Hepatocyte (in vitro differentiated cells): ENCODE measurements around the gene KDM4C. TPM values are rescaled to one million over a fixed set of nuclear protein-coding genes. Genes with fewer than 3 reads are reported as not detected.

ENCODE experiments used
- DNase-seq: peaks from one replicate; pipeline ENCODE4 v3.0.0-alpha.2; 2016; ENCODE audit warnings: low spot score
- H2AFZ ChIP-seq: fragments of 200-600 bp; sonication (generic); 2 replicates; pipeline ENCODE4 v1.6.0; 2016; ENCODE audit warnings: antibody characterized with exemption, mild to moderate bottlenecking
- H3K27ac ChIP-seq: fragments of 200-600 bp; sonication (generic); 2 replicates; pipeline ENCODE4 v1.5.1; 2016; ENCODE audit warnings: mild to moderate bottlenecking
- H3K27me3 ChIP-seq: fragments of 200-600 bp; sonication (generic); 2 replicates; pipeline ENCODE4 v1.6.1; 2016
- H3K36me3 ChIP-seq: fragments of 200-600 bp; sonication (generic); replicated peaks from 2 replicates; pipeline ENCODE4 v1.5.1; 2016; ENCODE audit warnings: low read depth; ENCODE audit not compliant: insufficient read depth
- H3K4me1 ChIP-seq: fragments of 200-600 bp; sonication (generic); 2 replicates; pipeline ENCODE4 v1.5.1; 2016; ENCODE audit warnings: mild to moderate bottlenecking, moderate library complexity; ENCODE audit not compliant: insufficient read depth
- H3K4me2 ChIP-seq: fragments of 200-600 bp; sonication (generic); 2 replicates; pipeline ENCODE4 v1.6.0; 2016
- H3K4me3 ChIP-seq: fragments of 200-600 bp; sonication (generic); 2 replicates; pipeline ENCODE4 v1.5.1; 2016; ENCODE audit warnings: mild to moderate bottlenecking
- H3K79me2 ChIP-seq: fragments of 200-600 bp; sonication (generic); 2 replicates; pipeline ENCODE4 v1.6.0; 2017; ENCODE audit warnings: mild to moderate bottlenecking
- H3K9me2 ChIP-seq: fragments of 200-600 bp; sonication (generic); replicated peaks from 2 replicates; pipeline ENCODE4 v1.6.0; 2017; ENCODE audit warnings: mild to moderate bottlenecking; ENCODE audit not compliant: insufficient read depth
- H3K9me3 ChIP-seq: fragments of 200-600 bp; sonication (generic); 2 replicates; pipeline ENCODE4 v1.5.1; 2016; ENCODE audit warnings: low read depth, mild to moderate bottlenecking
- H4K20me1 ChIP-seq: fragments of 200-600 bp; sonication (generic); 2 replicates; pipeline ENCODE4 v1.6.0; 2016; ENCODE audit warnings: mild to moderate bottlenecking; ENCODE audit not compliant: insufficient read depth, poor library complexity, severe bottlenecking
- EZH2 ChIP-seq: fragments of 200-600 bp; sonication (generic); IDR thresholded peaks from 2 replicates; pipeline ENCODE4 v1.6.1; 2016; ENCODE audit warnings: antibody characterized with exemption, mild to moderate bottlenecking, borderline replicate concordance
- EZH2phosphoT487 ChIP-seq: fragments of 200-600 bp; sonication (generic); IDR thresholded peaks from one replicate; pipeline ENCODE4 v1.6.1; 2018; ENCODE audit warnings: antibody characterized with exemption, mild to moderate bottlenecking, low read depth, moderate library complexity; ENCODE audit not compliant: unreplicated experiment, severe bottlenecking
- WGBS: methylation state at CpG from one replicate; pipeline ENCODE4 v1.1.6; 2016; ENCODE audit warnings: low lambda C conversion rate; ENCODE audit errors: missing lambda C conversion rate; 5-methylcytosine and 5-hydroxymethylcytosine counted together
- polyA plus RNA-seq: library from polyadenylated mRNA; unstranded; fragments of >200 nt; fragmentation: Nextera tagmentation; extraction: Ambion mirVana; gene quantifications from 2 replicates; pipeline ENCODE4 v1.2.1, GENCODE V29; 2016
- total RNA-seq: library from RNA; depleted of rRNA; stranded (reverse); fragments of >200 nt; gene quantifications from 2 replicates; pipeline ENCODE4 v1.2.3, GENCODE V29; 2014
- TF ChIP-seq, protein P1 (sequence below): fragments of 200-600 bp; sonication (generic); IDR thresholded peaks from 2 replicates; pipeline ENCODE4 v1.5.1; 2016; ENCODE audit warnings: antibody characterized with exemption, mild to moderate bottlenecking; ENCODE audit not compliant: poor library complexity

Gene KDM4C
- total and polyA plus RNA-seq, 2 experiments from 2014 or later = 16.1 to 28.7 TPM

DNA sequence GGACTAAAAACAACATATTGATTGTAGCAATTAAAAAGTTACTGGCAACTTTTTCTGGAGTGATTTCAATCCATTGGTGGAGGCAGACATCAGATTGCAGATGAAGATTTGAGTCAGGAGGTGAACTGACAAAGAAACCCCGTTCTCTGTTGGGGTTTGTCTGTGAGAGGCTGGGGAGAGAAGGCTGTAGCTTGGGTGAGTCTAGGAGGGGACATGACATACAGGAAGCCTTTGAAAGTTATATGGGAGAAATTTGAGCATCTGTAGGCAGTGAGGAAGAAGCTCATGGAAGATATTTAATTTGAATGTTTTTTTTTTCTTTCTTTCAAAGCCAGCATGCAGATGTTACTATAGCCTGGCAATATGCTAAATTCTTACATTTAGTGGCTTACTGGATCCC, 26.0 kb downstream of the KDM4C start:
- peaks cover 72% of the 10 kb centered on the region for H3K79me2 ChIP-seq
- H3K4me3 ChIP-seq = no peak overlapping the region
- H3K4me2 ChIP-seq = no peak overlapping the region
- H3K9me2 ChIP-seq = no peaks in the 10 kb centered on the region
- no peak overlapping the region for H2AFZ ChIP-seq
- no peaks in the 10 kb centered on the region for H3K36me3 ChIP-seq
- WGBS = 81% methylated on average over 1 of the region's 1 CpG
- no peak overlapping the region for H3K27ac ChIP-seq
- H3K9me3 ChIP-seq = no peaks in the 10 kb centered on the region
- no peak for DNase-seq
- no peaks in the 10 kb centered on the region for H3K27me3 ChIP-seq
- no peak for TF ChIP-seq EZH2phosphoT487
- TF ChIP-seq EZH2 = no peak
- TF ChIP-seq, protein P1, sequence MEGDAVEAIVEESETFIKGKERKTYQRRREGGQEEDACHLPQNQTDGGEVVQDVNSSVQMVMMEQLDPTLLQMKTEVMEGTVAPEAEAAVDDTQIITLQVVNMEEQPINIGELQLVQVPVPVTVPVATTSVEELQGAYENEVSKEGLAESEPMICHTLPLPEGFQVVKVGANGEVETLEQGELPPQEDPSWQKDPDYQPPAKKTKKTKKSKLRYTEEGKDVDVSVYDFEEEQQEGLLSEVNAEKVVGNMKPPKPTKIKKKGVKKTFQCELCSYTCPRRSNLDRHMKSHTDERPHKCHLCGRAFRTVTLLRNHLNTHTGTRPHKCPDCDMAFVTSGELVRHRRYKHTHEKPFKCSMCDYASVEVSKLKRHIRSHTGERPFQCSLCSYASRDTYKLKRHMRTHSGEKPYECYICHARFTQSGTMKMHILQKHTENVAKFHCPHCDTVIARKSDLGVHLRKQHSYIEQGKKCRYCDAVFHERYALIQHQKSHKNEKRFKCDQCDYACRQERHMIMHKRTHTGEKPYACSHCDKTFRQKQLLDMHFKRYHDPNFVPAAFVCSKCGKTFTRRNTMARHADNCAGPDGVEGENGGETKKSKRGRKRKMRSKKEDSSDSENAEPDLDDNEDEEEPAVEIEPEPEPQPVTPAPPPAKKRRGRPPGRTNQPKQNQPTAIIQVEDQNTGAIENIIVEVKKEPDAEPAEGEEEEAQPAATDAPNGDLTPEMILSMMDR = no peak
- no peaks in the 10 kb centered on the region for H4K20me1 ChIP-seq
- H3K4me1 ChIP-seq = peaks cover 29% of the 10 kb centered on the region

DNA sequence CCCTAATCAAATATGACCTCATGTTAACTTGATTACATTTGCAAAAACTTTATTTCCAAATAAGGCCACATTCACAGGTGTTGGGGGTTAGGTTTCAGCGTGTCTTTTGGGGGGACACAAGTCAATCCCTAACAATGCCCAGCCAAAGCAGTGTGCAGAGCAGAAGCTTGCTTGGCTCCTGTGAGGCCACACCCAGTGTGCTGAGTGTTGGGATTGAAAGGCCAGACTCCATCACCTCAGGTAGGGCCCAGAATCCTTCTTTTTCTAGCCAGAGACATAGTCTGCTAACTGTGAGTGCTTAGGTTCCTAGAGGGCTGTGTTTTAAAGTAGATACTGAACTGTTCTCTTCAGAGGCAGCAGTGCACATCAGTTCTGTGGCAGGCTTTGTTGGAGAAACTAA, 27.9 kb downstream of the KDM4C start:
- Histone ChIP-seq H3K4me2 (no peak overlapping the region), H3K79me2 (peaks cover 84% of the 10 kb centered on the region), H3K27ac (peak overlapping the region; percentile 92), H3K36me3 (no peaks in the 10 kb centered on the region), H3K9me3 (no peaks in the 10 kb centered on the region), H3K9me2 (no peaks in the 10 kb centered on the region), H2AFZ (no peak overlapping the region), H3K4me1 (peaks cover 13% of the 10 kb centered on the region), H4K20me1 (no peaks in the 10 kb centered on the region), H3K27me3 (no peaks in the 10 kb centered on the region), H3K4me3 (no peak overlapping the region)
- DNase-seq = no peak
- 76% methylated on average over 1 of the region's 1 CpG for WGBS
- TF ChIP-seq EZH2 = no peak
- TF ChIP-seq EZH2phosphoT487 = no peak
- TF ChIP-seq, protein P1 = no peak

DNA sequence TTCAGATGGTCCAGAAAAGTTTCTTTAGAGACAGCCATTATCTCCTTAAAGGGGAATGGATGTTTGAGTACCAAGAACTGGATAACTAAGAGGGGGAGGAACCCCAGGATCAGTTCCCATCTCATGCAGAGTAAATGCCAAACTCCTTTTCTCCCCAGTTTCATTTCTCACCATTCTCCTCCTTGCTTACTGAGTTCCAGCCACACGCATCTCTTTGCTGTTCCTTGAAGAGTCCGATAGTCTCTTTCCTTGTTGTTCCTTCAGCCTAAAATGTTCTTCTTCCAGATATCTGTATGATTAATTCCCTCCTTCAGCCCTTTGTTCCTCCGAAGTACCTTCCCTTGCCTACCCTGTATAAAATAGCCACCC, 30.0 kb downstream of the KDM4C start:
- H4K20me1 ChIP-seq = no peaks in the 10 kb centered on the region

More for the DNA sequence above, 30.0 kb downstream of the KDM4C start:
- peaks cover 11% of the 10 kb centered on the region for H3K4me1 ChIP-seq
- H3K9me2 ChIP-seq = no peaks in the 10 kb centered on the region
- TF ChIP-seq, protein P1 = no peak
- TF ChIP-seq EZH2 = no peak
- no peak overlapping the region for H2AFZ ChIP-seq
- WGBS = 62% methylated on average over 3 of the region's 3 CpGs
- DNase-seq = peak; percentile 13
- H3K9me3 ChIP-seq = no peaks in the 10 kb centered on the region
- H3K27me3 ChIP-seq = no peaks in the 10 kb centered on the region
- H3K4me3 ChIP-seq = no peak overlapping the region
- H3K27ac ChIP-seq = peak overlapping the region; percentile 92
- H3K79me2 ChIP-seq = peaks cover 84% of the 10 kb centered on the region
- no peaks in the 10 kb centered on the region for H3K36me3 ChIP-seq
- H3K4me2 ChIP-seq = peak overlapping the region; percentile 70
